UCSD-AML1 (cell line): ENCODE data around the gene AGK.

ENCODE experiments used
- DNase-seq: peaks from one replicate; lab custom pipeline; 2025; ENCODE audit not compliant: unreplicated experiment; lab: John Stamatoyannopoulos, UW

AGK gene

DNA sequence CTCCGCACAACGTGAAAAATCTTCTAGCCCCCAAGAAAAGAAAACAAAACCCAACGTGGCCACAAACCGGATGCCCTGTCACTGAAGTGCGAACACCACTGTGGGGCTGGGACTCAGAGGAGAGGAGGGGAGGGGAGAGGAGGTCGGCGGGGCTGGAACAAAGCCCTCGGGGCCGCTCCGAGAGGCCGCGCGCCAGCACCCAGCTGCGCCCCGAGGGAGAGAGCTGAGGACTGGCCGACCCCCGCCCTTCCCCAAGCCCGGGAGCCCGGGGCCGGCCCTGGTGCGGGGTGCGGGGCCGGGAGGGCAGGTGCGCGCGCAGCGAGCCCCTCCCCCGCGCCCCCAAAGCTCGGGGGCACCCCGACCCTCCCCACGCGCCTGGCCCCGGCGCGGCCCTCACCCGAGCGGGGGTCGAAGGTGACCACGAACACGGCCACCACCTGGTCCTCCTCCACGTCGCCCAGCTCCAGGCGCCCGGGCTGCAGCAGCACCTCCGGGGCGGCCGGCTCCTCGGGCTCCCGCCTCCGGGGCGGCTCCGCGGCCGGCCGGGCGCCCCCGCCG is 150.4 kb downstream of the AGK start:
- DNase-seq: peak; percentile 19

GRCh38 chr7:141702047-141702567 is 150.9 kb downstream of the AGK start, which contains the start of gene DENND11:
Gene DENND11 (minus strand): TSS chr7:141702166. CDS start chr7:141702153, 13 bp downstream.
- DNase-seq: peak; percentile 22

DNA sequence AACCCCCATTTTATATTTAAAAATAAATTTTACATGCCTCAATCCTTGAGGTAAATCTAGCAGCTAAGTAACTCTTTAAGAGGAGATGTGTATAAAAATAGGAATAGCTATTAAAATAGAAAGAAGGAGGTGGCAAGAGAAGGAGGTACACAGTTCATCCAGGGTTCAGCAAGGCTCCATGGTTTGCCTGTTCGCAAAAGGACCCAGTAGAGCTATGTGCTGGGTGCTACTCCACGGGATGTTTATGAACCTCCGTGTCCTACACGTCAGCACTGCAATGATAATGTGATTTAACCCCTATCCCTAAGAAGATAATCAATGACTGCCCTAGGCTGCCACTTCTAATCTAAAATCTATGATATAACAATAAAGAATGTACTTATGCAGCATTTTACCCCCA is 151.7 kb downstream of the AGK start:
- DNase-seq: no peak

DNA sequence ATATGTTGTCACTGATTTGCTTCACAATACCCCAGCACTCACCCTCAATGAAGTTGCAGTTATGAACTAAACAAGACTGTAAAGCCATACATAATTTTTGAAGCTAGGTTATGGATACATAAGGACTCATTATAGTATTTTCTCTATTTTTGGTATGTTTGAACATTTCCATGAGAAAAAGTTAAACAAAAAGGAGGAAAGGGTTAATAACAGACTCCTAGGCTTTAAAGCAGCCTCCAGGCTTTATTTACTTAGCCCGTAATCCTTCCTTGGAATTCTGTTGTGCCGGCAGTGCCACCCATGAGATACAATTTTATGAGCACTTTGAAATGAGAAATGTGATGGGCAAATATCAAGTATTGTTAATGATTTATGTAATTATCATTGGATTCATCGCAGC is 152.9 kb downstream of the AGK start:
- DNase-seq: no peak

DNA sequence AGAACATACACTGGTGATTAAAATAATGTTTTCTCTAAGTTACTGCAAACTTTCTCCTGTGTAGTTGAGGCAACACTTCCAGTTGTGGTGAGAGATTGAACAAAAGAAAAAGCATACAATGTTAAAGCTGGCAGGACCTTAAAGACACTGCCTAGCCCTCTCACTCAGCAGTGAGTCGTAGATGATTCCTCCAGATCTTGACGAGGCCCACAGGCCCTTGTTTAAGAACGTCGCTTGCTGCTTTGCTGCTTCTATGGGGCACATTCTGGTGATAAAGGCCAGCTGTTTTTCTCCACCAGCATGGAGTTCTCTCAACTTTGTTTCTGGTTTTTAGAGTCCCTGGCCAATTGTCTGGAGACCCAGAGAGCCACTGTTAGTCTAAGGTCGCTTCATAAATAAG is 153.5 kb downstream of the AGK start:
- DNase-seq: no peak
